Stimulated activated naive B cell treated with anti-CD40 and anti-IgM and Interleukin-4, amounts not matched to agents 10 μg/mL and 1 μg/mL and 100 μg/mL, for 72 hours (primary cell): ENCODE measurements around the gene PCDHB7.
"Not testable (repeated sequence)": the region's sequence is repeated elsewhere in the genome, so short reads cannot be mapped to it uniquely, and the experiment has no call there.

ENCODE experiments used
- ATAC-seq, 2 donors: fragments of 150-1000 bp; cut with Tn5 transposase; replicated peaks; 2 replicates each; pipeline ENCODE4 v1.10.0; 2021; ENCODE audit warnings: moderate library complexity in 1 of 2
- DNase-seq: peaks from one replicate; pipeline ENCODE4 v3.0.0; 2021
- H3K27ac Mint-ChIP-seq: one replicate; pipeline ENCODE4 v1.8.0; 2022; ENCODE audit warnings: mild to moderate bottlenecking, mixed read lengths
- H3K27me3 Mint-ChIP-seq, 2 donors: one replicate each; pipeline ENCODE4 v1.8.0; 2022; ENCODE audit warnings: mixed read lengths in 2 of 2
- H3K36me3 Mint-ChIP-seq, 2 donors: one replicate each; pipeline ENCODE4 v1.8.0; 2022; ENCODE audit warnings: mixed read lengths in 2 of 2, mild to moderate bottlenecking in 1 of 2
- H3K4me1 Mint-ChIP-seq, 2 donors: one replicate each; pipeline ENCODE4 v1.8.0; 2022; ENCODE audit warnings: mixed read lengths in 2 of 2, mild to moderate bottlenecking in 1 of 2
- H3K4me3 Mint-ChIP-seq, 2 donors: one replicate each; pipeline ENCODE4 v1.8.0; 2022; ENCODE audit warnings: mild to moderate bottlenecking in 2 of 2, mixed read lengths in 2 of 2, moderate library complexity in 1 of 2
- H3K9me3 Mint-ChIP-seq, 2 donors: one replicate each; pipeline ENCODE4 v1.8.0; 2022; ENCODE audit warnings: mixed read lengths in 2 of 2, mild to moderate bottlenecking in 1 of 2

The PCDHB7 gene

DNA sequence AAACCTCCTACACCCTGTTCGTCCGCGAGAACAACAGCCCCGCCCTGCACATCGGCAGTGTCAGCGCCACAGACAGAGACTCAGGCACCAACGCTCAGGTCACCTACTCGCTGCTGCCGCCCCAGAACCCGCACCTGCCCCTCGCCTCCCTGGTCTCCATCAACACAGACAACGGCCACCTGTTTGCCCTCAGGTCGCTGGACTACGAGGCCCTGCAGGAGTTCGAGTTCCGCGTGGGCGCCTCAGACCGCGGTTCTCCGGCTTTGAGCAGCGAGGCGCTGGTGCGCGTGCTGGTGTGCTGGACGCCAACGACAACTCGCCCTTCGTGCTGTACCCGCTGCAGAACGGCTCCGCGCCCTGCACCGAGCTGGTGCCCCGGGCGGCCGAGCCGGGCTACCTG lies 15.1 kb upstream of the PCDHB7 start:
- Mint-ChIP-seq H3K27ac (peak overlapping the region; percentile 42), H3K27me3 (peaks cover 33 to 42% of the 10 kb centered on the region in 2 donors), H3K9me3 (peaks cover 12 to 14% of the 10 kb centered on the region in 2 donors)
- not testable (repeated sequence) for H3K36me3 Mint-ChIP-seq, H3K4me1 Mint-ChIP-seq, H3K4me3 Mint-ChIP-seq, DNase-seq, ATAC-seq

DNA sequence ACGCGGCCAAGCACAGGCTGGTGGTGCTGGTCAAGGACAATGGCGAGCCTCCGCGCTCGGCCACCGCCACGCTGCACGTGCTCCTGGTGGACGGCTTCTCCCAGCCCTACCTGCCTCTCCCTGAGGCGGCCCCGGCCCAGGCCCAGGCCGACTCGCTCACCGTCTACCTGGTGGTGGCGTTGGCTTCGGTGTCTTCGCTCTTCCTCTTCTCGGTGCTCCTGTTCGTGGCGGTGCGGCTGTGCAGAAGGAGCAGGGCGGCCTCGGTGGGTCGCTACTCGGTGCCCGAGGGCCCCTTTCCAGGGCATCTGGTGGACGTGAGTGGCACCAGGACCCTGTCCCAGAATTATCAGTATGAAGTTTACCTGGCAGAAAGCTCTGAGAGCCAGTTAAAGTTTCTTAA lies 14.5 kb upstream of the PCDHB7 start:
- Mint-ChIP-seq H3K27me3 (peaks cover 32 to 38% of the 10 kb centered on the region in 2 donors), H3K9me3 (peaks cover 12 to 14% of the 10 kb centered on the region in 2 donors), H3K27ac (peak overlapping the region; percentile 51)
- not testable (repeated sequence) for DNase-seq, ATAC-seq, H3K36me3 Mint-ChIP-seq, H3K4me3 Mint-ChIP-seq, H3K4me1 Mint-ChIP-seq

DNA sequence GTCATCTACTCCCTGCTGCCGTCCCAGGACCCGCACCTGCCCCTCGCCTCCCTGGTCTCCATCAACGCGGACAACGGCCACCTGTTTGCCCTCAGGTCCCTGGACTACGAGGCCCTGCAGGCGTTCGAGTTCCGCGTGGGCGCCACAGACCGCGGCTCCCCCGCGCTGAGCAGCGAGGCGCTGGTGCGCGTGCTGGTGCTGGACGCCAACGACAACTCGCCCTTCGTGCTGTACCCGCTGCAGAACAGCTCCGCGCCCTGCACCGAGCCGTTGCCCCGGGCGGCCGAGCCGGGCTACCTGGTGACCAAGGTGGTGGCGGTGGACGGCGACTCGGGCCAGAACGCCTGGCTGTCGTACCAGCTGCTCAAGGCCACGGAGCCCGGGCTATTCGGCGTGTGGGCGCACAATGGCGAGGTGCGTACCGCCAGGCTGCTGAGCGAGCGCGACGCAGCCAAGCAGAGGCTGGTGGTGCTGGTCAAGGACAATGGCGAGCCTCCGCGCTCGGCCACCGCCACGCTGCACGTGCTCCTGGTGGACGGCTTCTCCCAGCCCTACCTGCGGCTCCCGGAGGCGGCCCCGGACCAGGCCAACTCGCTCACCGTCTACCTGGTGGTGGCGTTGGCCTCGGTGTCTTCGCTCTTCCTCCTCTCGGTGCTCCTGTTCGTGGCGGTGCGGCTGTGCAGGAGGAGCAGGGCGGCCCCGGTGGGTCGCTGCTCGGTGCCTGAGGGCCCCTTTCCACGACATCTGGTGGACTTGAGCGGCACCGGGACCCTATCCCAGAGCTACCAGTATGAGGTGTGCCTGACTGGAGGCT lies 2.1 kb downstream of the PCDHB7 start:
- H3K36me3 Mint-ChIP-seq, H3K4me3 Mint-ChIP-seq, H3K27ac Mint-ChIP-seq, H3K4me1 Mint-ChIP-seq, DNase-seq, ATAC-seq: not testable (repeated sequence)
- Mint-ChIP-seq H3K9me3 (peaks cover 12 to 13% of the 10 kb centered on the region in 2 donors), H3K27me3 (peaks cover 32% of the 10 kb centered on the region in 2 donors)

DNA sequence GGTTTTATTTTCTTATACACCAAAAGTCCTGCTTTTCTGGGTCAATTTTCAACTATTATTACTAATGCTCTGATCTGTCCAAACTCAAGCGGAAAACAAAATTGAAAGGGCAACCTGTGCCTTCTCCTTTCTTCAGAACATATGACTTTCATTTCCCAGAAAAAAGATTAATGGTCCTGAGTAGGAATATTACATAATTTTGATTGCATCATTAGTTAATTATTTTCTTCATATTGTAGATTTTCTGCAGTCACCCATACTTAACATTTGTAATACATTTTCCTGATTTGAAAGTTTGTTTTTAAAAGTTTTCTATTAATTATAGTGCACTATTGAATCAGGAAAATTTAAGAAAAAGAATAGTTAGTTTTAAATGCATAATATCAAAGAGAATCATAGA lies 3.5 kb downstream of the PCDHB7 start:
- Mint-ChIP-seq H3K9me3 (peaks cover 12% of the 10 kb centered on the region in 2 donors), H3K4me3 (no peak overlapping the region), H3K27me3 (peaks cover 23 to 29% of the 10 kb centered on the region in 2 donors), H3K36me3 (peaks cover 2 to 4% of the 10 kb centered on the region in 2 donors), H3K4me1 (peaks cover 0 to 3% of the 10 kb centered on the region in 2 donors), H3K27ac (no peak overlapping the region)
- no peak for ATAC-seq
- no peak for DNase-seq

DNA sequence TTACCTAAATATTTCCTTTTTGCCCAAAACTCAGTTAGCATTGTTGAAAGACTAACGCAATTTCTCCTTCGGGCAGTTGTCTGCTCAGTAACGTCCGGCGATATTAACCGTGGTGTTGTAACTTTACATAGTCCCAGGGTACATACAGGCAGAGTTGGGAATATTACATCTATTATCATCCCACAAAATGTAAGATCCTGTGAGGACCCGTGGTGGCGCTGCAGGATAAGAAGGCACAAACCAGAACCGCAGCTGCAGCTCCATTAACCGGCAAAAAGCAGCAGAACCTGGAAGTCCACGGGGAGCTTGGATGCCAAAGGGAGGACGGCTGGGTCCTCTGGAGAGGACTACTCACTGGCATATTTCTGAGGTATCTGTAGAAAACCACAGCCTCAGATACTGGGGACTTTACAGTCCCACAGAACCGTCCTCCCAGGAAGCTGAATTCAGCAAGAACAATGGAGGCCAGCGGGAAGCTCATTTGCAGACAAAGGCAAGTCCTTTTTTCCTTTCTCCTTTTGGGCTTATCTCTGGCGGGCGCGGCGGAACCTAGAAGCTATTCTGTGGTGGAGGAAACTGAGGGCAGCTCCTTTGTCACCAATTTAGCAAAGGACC lies 5.2 kb downstream of the PCDHB7 start, which contains the start of gene PCDHB8:
PCDHB8 (plus strand) TSS at position 214 of the 615 bp plus-strand sequence; CDS start at position 459, 245 bp downstream.
- not testable (repeated sequence) for ATAC-seq, H3K4me1 Mint-ChIP-seq, H3K4me3 Mint-ChIP-seq, DNase-seq, H3K27ac Mint-ChIP-seq, H3K36me3 Mint-ChIP-seq
- Mint-ChIP-seq H3K27me3 (peaks cover 31 to 36% of the 10 kb centered on the region in 2 donors), H3K9me3 (peaks cover 11 to 14% of the 10 kb centered on the region in 2 donors)

DNA sequence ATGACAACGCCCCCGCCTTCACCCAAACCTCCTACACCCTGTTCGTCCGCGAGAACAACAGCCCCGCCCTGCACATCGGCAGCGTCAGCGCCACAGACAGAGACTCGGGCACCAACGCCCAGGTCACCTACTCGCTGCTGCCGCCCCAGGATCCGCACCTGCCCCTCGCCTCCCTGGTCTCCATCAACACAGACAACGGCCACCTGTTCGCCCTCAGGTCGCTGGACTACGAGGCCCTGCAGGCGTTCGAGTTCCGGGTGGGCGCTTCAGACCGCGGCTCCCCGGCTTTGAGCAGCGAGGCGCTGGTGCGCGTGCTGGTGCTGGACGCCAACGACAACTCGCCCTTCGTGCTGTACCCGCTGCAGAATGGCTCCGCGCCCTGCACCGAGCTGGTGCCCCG lies 6.9 kb downstream of the PCDHB7 start:
- ATAC-seq, H3K36me3 Mint-ChIP-seq: not testable (repeated sequence)
- H3K27me3 Mint-ChIP-seq: peaks cover 27 to 31% of the 10 kb centered on the region in 2 donors

DNA sequence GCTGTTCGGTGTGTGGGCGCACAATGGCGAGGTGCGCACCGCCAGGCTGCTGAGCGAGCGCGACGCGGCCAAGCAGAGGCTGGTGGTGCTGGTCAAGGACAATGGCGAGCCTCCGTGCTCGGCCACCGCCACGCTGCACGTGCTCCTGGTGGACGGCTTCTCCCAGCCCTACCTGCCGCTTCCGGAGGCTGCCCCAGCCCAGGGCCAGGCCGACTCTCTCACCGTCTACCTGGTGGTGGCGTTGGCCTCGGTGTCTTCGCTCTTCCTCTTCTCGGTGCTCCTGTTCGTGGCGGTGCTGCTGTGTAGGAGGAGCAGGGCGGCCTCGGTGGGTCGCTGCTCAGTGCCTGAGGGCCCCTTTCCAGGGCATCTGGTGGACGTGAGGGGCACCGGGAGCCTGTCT lies 7.4 kb downstream of the PCDHB7 start:
- Mint-ChIP-seq H3K36me3 (peaks cover 8 to 13% of the 10 kb centered on the region in 2 donors), H3K27me3 (peaks cover 32 to 33% of the 10 kb centered on the region in 2 donors), H3K27ac (peak overlapping the region; percentile 42)
- not testable (repeated sequence) for H3K9me3 Mint-ChIP-seq, H3K4me3 Mint-ChIP-seq, ATAC-seq, H3K4me1 Mint-ChIP-seq, DNase-seq

More for the DNA sequence above, 6.9 kb downstream of the PCDHB7 start:
- H3K27ac Mint-ChIP-seq, H3K4me3 Mint-ChIP-seq, H3K4me1 Mint-ChIP-seq, DNase-seq, H3K9me3 Mint-ChIP-seq: not testable (repeated sequence)

DNA sequence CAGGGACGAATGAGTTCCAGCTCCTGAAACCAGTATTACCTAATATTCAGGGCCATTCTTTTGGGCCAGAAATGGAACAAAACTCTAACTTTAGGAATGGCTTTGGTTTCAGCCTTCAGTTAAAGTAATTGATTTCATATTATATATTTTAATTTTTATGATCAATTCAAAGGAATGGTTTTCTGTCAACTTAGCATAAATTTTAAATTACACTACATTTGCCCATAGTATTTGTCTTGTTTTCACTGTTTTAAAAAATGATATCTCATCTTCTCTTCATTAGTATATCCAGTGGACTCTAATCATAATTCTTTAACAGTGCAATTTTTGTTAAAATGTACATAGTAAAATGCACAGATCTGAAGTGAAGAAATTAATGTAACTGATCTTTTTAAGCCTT lies 7.9 kb downstream of the PCDHB7 start:
- peaks cover 8 to 10% of the 10 kb centered on the region in 2 donors for H3K9me3 Mint-ChIP-seq
- peak overlapping the region; percentile 42 for H3K27ac Mint-ChIP-seq
- no peak for ATAC-seq
- H3K27me3 Mint-ChIP-seq: peaks cover 36 to 37% of the 10 kb centered on the region in 2 donors
- peaks cover 0 to 2% of the 10 kb centered on the region in 2 donors for H3K4me1 Mint-ChIP-seq
- no peak for DNase-seq
- H3K4me3 Mint-ChIP-seq: no peak overlapping the region
- H3K36me3 Mint-ChIP-seq: peaks cover 8 to 13% of the 10 kb centered on the region in 2 donors

DNA sequence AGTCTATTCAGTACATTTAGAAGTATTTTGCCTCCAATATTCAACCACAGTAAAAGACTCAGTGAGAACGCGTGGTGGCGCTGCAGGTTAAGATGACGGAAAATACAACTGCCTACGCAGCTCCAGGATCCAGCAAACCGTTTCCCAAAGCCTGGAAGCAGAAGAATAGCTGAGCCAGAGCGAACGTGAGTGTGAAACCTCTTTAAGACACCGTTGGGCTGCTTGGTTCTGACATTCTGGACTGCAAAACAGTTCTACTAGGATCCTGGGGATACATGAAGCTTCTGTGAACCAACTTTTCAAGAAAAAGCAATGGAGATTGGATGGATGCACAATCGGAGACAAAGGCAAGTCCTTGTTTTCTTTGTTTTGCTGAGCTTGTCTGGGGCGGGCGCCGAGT lies 9.8 kb downstream of the PCDHB7 start, which contains the start of gene PCDHB16:
PCDHB16 (plus strand) TSS at position 140 of the 400 bp plus-strand sequence; CDS start at position 313, 173 bp downstream.
- no peak within 1 kb of the TSS for H3K4me3 Mint-ChIP-seq
- DNase-seq (no peak), ATAC-seq (no peak)
- H3K36me3 Mint-ChIP-seq: peaks cover 13 to 16% of the 10 kb centered on the region in 2 donors
- H3K4me1 Mint-ChIP-seq: peaks cover 5 to 6% of the 10 kb centered on the region in 2 donors
- H3K27ac Mint-ChIP-seq: peak within 1 kb of the TSS; percentile 79
- peaks cover 13 to 14% of the 10 kb centered on the region in 2 donors for H3K9me3 Mint-ChIP-seq
- peaks cover 50 to 52% of the 10 kb centered on the region in 2 donors for H3K27me3 Mint-ChIP-seq

DNA sequence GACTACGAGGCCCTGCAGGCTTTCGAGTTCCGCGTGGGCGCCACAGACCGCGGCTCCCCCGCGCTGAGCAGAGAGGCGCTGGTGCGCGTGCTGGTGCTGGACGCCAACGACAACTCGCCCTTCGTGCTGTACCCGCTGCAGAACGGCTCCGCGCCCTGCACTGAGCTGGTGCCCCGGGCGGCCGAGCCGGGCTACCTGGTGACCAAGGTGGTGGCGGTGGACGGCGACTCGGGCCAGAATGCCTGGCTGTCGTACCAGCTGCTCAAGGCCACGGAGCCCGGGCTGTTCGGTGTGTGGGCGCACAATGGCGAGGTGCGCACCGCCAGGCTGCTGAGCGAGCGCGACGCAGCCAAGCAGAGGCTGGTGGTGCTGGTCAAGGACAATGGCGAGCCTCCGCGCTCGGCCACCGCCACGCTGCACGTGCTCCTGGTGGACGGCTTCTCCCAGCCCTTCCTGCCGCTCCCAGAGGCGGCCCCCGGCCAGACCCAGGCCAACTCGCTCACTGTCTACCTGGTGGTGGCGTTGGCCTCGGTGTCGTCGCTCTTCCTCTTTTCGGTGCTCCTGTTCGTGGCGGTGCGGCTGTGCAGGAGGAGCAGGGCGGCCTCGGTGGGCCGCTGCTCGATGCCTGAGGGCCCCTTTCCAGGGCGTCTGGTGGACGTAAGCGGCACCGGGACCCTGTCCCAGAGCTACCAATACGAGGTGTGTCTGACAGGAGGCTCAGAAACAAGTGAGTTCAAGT lies 11.8 kb downstream of the PCDHB7 start:
- Mint-ChIP-seq H3K27me3 (peaks cover 62 to 67% of the 10 kb centered on the region in 2 donors), H3K9me3 (peaks cover 17 to 20% of the 10 kb centered on the region in 2 donors)

DNA sequence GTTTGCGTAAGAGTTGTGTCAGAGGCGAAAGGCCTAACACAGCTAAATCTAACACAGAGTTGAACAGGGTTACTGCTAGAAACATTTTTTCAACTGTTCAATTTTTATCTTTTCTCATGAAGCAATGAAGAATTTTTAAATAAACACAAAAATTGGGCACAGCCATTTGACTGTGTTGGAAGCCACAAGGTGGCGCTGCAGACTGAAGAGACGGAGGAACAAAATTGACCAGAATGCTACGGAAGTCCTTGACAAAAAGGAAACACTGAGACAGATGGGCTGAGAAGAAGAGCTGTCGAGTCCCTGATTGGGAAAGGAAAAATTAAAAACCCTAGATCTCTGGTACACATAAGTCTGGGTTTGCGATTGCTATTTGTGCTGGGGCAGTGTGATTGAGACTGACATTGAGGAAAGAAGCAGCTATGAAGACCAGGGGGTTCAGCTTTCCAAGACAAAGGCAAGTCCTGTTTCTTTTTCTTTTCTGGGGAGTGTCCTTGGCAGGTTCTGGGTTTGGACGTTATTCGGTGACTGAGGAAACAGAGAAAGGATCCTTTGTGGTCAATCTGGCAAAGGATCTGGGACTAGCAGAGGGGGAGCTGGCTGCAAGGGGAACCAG lies 14.6 kb downstream of the PCDHB7 start, which contains the start of gene PCDHB9:
PCDHB9 (plus strand) TSS at position 265 of the 616 bp plus-strand sequence; CDS start at position 423, 158 bp downstream.
- Mint-ChIP-seq H3K36me3 (peaks cover 16 to 27% of the 10 kb centered on the region in 2 donors), H3K27ac (no peak within 1 kb of the TSS), H3K4me3 (peak within 1 kb of the TSS; percentile 65 to 67), H3K4me1 (peaks cover 6 to 7% of the 10 kb centered on the region in 2 donors), H3K27me3 (peaks cover 67 to 77% of the 10 kb centered on the region in 2 donors), H3K9me3 (peaks cover 21 to 24% of the 10 kb centered on the region in 2 donors)
- no peak for ATAC-seq
- DNase-seq: no peak

More for the DNA sequence above, 11.8 kb downstream of the PCDHB7 start:
- not testable (repeated sequence) for DNase-seq, H3K4me1 Mint-ChIP-seq, ATAC-seq, H3K27ac Mint-ChIP-seq
- H3K36me3 Mint-ChIP-seq: peaks cover 19 to 21% of the 10 kb centered on the region in 2 donors
- peak overlapping the region; percentile 25 to 39 for H3K4me3 Mint-ChIP-seq

DNA sequence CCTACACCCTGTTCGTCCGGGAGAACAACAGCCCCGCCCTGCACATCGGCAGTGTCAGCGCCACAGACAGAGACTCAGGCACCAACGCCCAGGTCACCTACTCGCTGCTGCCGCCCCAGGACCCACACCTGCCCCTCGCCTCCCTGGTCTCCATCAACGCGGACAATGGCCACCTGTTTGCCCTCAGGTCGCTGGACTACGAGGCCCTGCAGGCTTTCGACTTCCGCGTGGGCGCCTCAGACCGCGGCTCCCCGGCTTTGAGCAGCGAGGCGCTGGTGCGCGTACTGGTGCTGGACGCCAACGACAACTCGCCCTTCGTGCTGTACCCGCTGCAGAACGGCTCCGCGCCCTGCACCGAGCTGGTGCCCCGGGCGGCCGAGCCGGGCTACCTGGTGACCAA lies 16.2 kb downstream of the PCDHB7 start:
- DNase-seq, H3K4me3 Mint-ChIP-seq, H3K27ac Mint-ChIP-seq, ATAC-seq, H3K4me1 Mint-ChIP-seq: not testable (repeated sequence)
- peaks cover 63 to 75% of the 10 kb centered on the region in 2 donors for H3K27me3 Mint-ChIP-seq
- H3K9me3 Mint-ChIP-seq: peaks cover 14 to 27% of the 10 kb centered on the region in 2 donors
- peaks cover 13 to 26% of the 10 kb centered on the region in 2 donors for H3K36me3 Mint-ChIP-seq

DNA sequence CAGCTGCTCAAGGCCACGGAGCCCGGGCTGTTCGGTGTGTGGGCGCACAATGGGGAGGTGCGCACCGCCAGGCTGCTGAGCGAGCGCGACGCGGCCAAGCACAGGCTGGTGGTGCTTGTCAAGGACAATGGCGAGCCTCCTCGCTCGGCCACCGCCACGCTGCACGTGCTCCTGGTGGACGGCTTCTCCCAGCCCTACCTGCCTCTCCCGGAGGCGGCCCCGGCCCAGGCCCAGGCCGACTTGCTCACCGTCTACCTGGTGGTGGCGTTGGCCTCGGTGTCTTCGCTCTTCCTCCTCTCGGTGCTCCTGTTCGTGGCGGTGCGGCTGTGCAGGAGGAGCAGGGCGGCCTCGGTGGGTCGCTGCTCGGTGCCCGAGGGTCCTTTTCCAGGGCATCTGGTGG lies 16.7 kb downstream of the PCDHB7 start:
- DNase-seq, ATAC-seq, H3K4me1 Mint-ChIP-seq, H3K27ac Mint-ChIP-seq, H3K4me3 Mint-ChIP-seq: not testable (repeated sequence)
- Mint-ChIP-seq H3K36me3 (peaks cover 13 to 26% of the 10 kb centered on the region in 2 donors), H3K27me3 (peaks cover 64 to 74% of the 10 kb centered on the region in 2 donors), H3K9me3 (peaks cover 14 to 27% of the 10 kb centered on the region in 2 donors)
